ENCODE measurements around the gene UBE2L3.

UBE2L3 gene

GRCh38 chr22:21652010-21652546 lies 84.6 kb downstream of the UBE2L3 start:
- H3K9me3 ChIP-seq (ENCODE audit: control insufficient read depth, low read length), result no peaks in the 10 kb centered on the region
- no peaks in the 10 kb centered on the region for H3K27me3 ChIP-seq (ENCODE audit: control insufficient read depth, insufficient read depth, low read length)
- peak overlapping the region; percentile 62 for H3K4me3 ChIP-seq (ENCODE audit: low read depth, low read length)
- TF ChIP-seq CTCF (IDR thresholded peaks at IDR 0.05), result no peak
- H3K9ac ChIP-seq, result no peak overlapping the region
- H3K4me2 ChIP-seq (ENCODE audit: low read length), result peak overlapping the region; percentile 95
- H3K27ac ChIP-seq, result no peak overlapping the region
- no peaks in the 10 kb centered on the region for H3K36me3 ChIP-seq (ENCODE audit: control insufficient read depth, insufficient read depth, low read length)
- peak overlapping the region; percentile 87 for H2AFZ ChIP-seq
- no peaks in the 10 kb centered on the region for H3K4me1 ChIP-seq
- no peaks in the 10 kb centered on the region for H3K79me2 ChIP-seq

DNA sequence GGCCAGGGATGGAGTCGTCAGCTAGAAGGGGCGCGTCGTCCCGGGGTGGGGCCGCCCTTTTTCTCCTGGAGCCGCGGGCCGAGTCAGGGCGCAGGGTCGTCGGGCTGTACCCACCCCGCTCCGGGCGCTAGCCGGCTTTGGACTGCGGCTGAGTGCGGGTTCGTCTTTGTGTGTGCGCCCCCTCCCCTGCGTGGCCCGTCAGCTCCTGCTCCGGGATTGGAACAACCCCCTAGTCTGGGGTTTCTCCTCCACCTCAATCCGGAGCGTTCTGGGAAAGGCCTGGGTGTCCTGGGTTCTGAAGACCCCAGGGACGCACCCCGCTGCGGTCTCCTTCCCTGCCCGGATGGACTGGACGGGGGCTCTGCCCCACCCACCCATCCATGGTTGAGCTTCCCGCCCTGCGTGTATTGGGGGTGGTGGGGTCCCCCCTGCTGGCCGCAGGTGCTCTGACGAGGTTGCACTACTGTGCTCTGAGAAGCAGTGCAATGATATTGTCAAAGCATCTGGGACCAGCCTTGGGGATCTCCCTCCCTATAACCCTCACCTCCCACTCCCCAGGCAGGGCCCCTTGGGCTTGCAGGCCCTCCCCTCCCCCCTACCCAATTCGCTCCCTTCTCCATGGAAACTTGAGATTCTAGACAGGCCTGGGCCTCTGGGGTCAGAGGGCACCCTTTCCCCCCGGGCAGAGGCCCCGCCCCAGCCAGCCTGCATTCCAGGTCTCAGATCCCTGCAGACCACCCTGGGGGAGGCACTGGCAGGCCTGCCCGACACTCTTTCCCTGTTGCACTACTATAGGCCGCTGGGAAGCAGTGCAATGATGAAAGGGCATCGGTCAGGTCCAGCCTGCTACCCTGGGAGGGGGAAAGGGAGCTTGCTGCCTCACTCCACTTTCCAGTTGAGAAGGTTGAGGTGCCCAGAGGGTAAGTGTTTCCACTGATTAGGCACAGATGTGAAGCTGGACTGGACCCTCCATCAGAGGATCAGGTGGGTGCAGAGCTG lies 85.3 kb downstream of the UBE2L3 start:
- H3K9me3 ChIP-seq (ENCODE audit: control insufficient read depth, low read length), result no peaks in the 10 kb centered on the region
- no peaks in the 10 kb centered on the region for H3K27me3 ChIP-seq (ENCODE audit: control insufficient read depth, insufficient read depth, low read length)
- peak overlapping the region; percentile 95 for H3K4me2 ChIP-seq (ENCODE audit: low read length)
- H3K27ac ChIP-seq, result no peak overlapping the region
- H3K4me1 ChIP-seq, result no peaks in the 10 kb centered on the region
- peak overlapping the region; percentile 87 for H2AFZ ChIP-seq
- H3K4me3 ChIP-seq (ENCODE audit: low read depth, low read length), result peak overlapping the region; percentile 62
- TF ChIP-seq CTCF (IDR thresholded peaks at IDR 0.05), result no peak
- no peaks in the 10 kb centered on the region for H3K36me3 ChIP-seq (ENCODE audit: control insufficient read depth, insufficient read depth, low read length)
- H3K79me2 ChIP-seq, result no peaks in the 10 kb centered on the region
- no peak overlapping the region for H3K9ac ChIP-seq

DNA sequence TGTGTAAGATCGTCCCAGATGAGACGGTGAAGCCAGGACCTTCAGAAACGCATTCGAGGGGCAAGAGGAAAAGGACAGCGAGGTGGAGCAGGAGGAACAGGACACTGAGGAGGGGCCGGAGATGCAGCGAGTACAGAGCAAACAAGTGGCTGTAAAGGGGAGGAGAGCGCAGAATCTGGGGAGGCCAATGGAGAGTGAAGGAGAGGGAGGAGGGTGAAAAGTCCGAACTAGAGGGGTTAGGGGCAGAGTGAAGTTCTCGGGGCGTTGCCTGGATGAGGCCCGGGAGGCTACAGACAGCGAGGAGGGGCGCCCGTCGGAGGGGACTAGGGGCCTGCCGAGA lies 89.5 kb downstream of the UBE2L3 start:
- Histone ChIP-seq H3K4me3 (ENCODE audit: low read depth, low read length) (peak overlapping the region; percentile 59), H3K9me3 (ENCODE audit: control insufficient read depth, low read length) (no peaks in the 10 kb centered on the region), H3K27ac (no peak overlapping the region), H2AFZ (peak overlapping the region; percentile 84), H3K4me2 (ENCODE audit: low read length) (peak overlapping the region; percentile 73), H3K36me3 (ENCODE audit: control insufficient read depth, insufficient read depth, low read length) (no peaks in the 10 kb centered on the region), H3K9ac (no peak overlapping the region), H3K4me1 (no peaks in the 10 kb centered on the region), H3K79me2 (no peaks in the 10 kb centered on the region), H3K27me3 (ENCODE audit: control insufficient read depth, insufficient read depth, low read length) (no peaks in the 10 kb centered on the region)
- TF ChIP-seq CTCF (IDR thresholded peaks at IDR 0.05), result no peak

GRCh38 chr22:21657360-21658032 lies 90.0 kb downstream of the UBE2L3 start:
- no peak for TF ChIP-seq CTCF (IDR thresholded peaks at IDR 0.05)
- H2AFZ ChIP-seq, result peak overlapping the region; percentile 84
- H3K36me3 ChIP-seq (ENCODE audit: control insufficient read depth, insufficient read depth, low read length), result no peaks in the 10 kb centered on the region
- H3K4me1 ChIP-seq, result no peaks in the 10 kb centered on the region
- no peaks in the 10 kb centered on the region for H3K9me3 ChIP-seq (ENCODE audit: control insufficient read depth, low read length)
- no peaks in the 10 kb centered on the region for H3K79me2 ChIP-seq
- H3K9ac ChIP-seq, result no peak overlapping the region
- no peaks in the 10 kb centered on the region for H3K27me3 ChIP-seq (ENCODE audit: control insufficient read depth, insufficient read depth, low read length)
- no peak overlapping the region for H3K27ac ChIP-seq
- H3K4me2 ChIP-seq (ENCODE audit: low read length), result peak overlapping the region; percentile 73
- peak overlapping the region; percentile 59 for H3K4me3 ChIP-seq (ENCODE audit: low read depth, low read length)
